Breast epithelium (tissue), 3 donors: ENCODE results near the gene CD47.

ENCODE experiments used
- CTCF ChIP-seq, 3 donors: fragments of 450-650 bp; IDR thresholded peaks; one replicate each; pipeline ENCODE4 v1.5.1; 2016 to 2017; ENCODE audit warnings: antibody characterized with exemption in 3 of 3, mild to moderate bottlenecking in 3 of 3, moderate library complexity in 3 of 3
- POLR2AphosphoS5 ChIP-seq, 3 donors: sonication (generic); formaldehyde crosslinking; IDR thresholded peaks; one replicate each; pipeline ENCODE4 v1.6.1; 2017; ENCODE audit warnings: antibody characterized with exemption in 3 of 3

DNA sequence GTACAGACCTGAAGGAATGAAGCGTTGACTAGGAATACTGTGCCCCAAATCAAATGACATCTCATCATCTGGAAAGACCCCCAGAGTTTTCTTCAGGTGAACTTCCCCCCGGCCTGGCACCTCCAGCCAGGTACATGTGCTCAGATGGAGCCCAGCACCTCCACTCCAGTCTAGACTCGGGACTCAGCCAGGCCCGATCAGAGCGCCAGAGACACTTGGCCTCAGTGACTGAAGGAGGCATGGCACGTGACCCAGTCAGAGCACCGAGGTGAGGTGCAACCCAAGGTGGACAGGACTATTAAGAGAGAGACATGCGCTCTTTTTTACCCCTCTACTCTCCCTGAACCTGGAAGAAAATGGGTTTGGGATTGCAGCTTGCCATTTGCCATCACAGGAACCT lies 48.5 kb downstream of the CD47 start:
- no peak for TF ChIP-seq CTCF (IDR thresholded peaks at IDR 0.05)
- no peak for TF ChIP-seq POLR2AphosphoS5 (IDR thresholded peaks at IDR 0.05)
